GM04504 (cell line): ENCODE data around the gene HES2.
"Not testable (repeated sequence)": the region's sequence is repeated elsewhere in the genome, so short reads cannot be mapped to it uniquely, and the experiment has no call there.

Experiments
- DNase-seq: peaks from one replicate; pipeline ENCODE4 v3.0.0-alpha.2; 2012; ENCODE audit warnings: low read depth

Gene HES2

GRCh38 chr1:6453895-6454855 lies 34.5 kb upstream of the HES2 start:
- DNase-seq, result not testable (repeated sequence)

- no peak for DNase-seq
These were observed 31.2 kb upstream of the HES2 start for GRCh38 chr1:6450943-6451373.

DNA sequence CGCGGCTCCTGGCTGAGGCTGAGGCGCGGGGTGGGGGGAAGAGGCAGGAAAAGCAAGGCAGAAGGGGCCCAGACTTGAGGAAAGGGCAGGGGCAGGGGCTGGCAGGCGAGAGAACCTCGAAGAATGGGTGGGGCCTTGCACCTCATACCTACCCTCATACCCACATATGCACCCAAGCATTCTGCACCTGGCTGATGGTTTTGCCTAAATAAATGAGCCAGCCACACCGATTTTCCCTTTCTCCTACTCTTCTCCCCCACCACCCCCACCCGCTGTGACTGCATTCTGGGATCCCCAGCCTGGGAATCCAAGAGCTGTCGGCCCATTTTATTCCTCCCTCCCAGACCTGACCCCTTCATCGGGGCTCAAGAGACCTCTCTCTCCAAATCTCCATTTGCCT lies 30.8 kb upstream of the HES2 start:
- DNase-seq, result not testable (repeated sequence)

DNA sequence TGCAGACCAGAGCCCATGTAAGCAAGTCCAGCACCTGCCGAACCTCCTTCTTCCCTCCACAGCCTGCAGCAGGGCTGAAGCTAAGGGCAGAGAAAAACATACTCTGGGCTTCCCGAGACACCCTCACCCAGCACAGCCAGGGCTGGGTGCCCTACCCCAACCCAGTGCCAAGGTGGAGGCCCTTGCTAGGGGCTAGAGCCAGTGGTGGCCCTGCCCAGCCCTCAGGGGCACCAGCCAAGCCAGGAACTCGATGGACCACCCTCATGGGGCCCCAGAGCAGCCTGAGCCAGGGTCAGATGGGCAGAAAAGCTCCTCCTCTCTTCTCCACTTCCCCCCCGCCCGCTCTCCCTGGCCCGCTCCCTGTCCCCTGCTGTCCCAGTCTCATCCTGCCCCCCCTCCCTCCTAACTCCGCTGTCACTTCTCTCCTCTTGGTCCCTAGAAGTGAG lies 30.3 kb upstream of the HES2 start:
- DNase-seq, result no peak

DNA sequence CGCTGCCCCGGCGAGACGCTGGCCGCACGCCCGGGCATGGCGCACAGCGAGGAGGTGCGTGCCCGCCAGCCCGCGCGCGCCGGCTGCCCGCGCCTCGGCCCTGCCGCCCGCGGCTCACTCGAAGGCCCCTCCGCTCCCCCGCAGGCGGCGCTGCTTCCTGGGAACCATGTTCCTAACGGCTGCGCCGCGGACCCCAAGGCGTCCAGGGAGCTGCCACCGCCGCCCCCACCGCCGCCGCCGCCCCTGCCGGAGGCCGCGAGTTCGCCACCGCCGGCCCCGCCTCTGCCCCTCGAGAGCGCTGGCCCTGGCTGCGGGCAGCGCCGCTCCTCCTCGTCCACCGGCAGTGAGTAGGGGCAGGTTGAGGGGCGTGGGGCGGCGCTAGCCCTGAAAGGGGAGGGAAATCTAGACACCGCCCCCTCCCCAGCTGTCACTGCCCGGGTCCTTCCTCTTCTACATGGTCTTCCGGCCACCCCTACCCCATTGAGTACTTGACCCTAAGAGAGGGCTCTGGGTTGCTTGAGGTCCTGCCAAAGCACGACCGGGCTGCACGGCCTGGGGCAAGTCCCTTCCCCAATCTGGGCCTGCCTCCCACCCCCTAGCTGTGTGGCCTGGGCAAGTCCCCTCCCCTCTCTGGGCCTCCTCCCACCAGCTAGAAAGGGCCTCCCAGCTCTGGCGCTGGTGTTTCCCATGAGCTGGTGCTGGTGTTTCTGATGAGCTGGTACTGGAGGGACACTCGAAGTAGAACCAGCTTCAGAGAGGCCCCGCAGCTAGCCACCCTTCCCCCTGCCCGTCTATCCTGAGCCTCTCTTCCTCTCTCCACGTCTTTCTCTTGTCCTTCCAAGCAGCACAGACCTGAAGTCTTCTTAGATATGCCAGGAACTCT lies 29.3 kb upstream of the HES2 start:
- no peak for DNase-seq

GRCh38 chr1:6447818-6448748 lies 28.4 kb upstream of the HES2 start:
- DNase-seq, result no peak

- no peak for DNase-seq
These were observed 27.5 kb upstream of the HES2 start for GRCh38 chr1:6447016-6447817.

- no peak for DNase-seq
These were observed 26.9 kb upstream of the HES2 start for GRCh38 chr1:6446665-6447015.

DNA sequence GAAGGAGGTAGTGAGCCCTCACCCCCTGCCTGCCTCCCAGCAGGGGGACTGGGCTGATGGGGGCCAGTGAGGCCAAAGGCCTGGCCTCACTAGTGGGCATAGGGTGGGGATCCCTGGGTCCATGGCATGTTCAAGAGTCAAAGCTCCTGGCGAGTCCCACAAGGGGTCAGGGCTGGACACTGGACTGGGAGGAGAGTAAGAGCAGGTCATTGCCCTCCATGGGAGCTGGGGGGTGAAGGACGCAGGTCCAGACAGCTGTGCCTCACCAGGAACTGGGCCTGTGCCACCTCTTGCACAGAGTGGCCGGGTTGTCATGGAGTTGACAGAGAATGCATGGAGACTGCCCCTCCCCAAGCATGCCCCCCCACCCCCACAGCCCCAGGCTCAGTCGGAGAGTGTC lies 26.2 kb upstream of the HES2 start:
- DNase-seq, result not testable (repeated sequence)

DNA sequence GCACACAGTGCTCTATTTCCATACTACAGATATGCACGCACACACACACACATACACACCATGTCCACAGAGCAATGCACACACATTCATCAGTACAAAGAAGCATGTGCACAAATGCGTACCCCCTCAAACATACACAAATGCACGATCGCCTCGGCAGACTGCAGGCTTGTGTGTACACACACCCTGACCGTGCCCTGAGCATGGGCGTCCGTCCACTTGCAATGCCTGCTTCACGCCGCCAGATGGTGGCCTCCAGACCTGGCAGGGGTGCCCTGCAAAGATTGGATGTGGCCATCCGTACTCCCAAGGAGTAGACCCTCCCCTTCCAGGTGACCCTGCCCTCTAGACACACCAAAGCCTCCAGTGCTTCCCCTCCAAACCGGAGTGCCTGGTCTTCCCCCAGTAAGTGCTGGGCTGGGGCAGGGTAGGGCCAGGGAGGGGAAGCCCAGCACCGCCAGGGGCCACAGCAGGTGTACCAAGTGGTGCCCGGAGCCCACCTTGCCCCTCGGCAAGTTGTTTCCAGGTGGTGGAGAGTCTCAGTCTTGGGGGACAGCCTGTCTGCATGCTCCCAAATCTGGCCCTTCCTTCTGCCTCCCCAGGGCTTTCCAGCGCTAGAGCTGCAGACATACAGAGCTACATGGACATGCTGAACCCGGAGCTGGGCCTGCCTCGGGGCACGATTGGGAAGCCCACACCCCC lies 25.5 kb upstream of the HES2 start:
- DNase-seq, result no peak

GRCh38 chr1:6444377-6444776 lies 24.7 kb upstream of the HES2 start:
- DNase-seq, result no peak

- DNase-seq, result no peak
These were observed 23.8 kb upstream of the HES2 start for GRCh38 chr1:6443339-6444115.

GRCh38 chr1:6441586-6441985 lies 21.9 kb upstream of the HES2 start:
- DNase-seq, result no peak

DNA sequence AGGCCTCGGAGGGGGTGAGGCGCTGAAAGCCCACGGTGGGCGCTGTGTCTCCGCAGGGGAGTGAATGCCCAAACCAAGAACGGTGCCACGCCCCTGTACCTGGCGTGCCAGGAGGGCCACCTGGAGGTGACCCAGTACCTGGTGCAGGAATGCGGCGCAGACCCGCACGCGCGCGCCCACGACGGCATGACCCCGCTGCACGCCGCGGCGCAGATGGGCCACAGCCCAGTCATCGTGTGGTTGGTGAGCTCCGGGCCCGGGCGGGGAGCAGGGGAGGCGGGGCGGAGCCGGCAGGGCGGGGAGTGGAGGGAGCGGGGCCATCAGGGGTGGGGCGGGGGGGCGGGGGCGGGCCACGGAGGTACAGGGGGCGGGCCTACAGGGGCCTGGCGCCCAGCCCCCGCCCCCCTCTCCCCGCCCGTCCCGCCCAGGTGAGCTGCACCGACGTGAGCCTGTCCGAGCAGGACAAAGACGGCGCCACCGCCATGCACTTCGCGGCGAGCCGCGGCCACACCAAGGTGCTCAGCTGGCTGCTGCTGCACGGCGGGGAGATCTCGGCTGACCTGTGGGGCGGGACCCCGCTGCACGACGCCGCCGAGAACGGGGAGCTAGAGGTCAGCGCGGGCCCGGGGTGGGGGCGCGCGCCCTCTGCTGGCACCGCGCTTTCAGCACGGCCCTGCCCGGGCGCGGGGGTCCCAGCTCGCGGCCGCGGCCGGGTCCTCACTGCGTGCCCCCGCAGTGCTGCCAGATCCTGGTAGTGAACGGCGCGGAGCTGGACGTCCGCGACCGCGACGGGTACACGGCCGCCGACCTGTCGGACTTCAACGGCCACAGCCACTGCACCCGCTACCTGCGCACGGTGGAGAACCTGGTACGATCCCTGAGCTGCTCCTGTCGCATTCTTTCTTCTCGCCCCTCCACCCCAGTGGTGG lies 20.7 kb upstream of the HES2 start:
- DNase-seq, result no peak

DNA sequence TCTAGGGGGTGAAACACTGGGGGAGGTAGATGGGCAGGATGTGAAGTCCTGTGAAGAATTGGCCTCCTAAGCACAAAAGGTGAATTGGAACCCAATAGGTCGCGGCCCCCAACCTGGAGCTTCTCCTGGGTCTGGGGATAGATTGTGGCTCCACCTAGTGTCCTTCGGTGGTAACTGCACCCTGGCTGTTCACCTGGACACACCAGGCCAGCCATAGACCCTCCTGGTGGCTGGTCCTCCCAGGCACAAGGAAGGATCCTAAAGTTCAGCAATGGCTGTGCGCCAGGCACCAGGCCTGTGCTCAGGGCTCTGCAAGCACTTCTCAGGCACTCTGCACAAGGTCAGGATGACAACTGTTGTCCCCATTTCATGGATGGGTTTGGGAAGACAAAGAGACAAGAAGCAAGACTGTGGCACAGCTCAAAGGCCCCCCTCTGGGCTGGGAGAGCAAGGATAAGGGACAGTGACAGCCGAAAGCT lies 18.4 kb upstream of the HES2 start:
- no peak for DNase-seq

DNA sequence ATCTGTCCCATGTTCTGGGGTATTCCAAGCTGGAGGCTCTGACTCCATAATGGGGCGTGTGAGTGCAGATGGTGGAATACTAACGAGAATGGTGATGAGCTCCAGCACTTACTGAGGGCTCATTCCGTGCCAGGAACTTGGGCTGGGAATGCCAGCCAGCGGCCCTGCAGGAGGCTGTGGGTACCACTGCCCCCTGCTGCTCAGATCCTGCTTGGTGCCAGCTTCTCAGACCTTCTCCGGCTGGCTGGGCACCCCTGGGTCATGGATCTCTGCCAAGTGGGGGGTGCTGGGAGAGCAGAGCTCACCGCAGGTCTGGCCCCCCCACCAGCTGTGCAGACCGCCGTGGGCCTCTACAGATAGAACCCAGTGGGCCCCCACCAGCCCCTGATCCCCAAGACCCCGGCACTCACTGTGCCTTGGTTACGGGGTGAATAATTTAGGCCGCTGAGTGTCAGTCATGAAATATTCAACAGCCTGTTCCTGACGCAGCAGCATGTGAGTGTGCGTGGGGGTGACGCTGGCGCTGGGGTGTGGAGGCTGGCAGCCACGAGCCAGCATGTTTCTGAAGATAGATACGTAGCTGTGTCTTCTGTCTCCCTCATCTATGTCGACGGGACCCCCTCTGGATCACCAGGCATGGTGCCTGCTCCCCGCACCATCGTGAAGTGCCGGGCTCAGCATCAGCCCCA lies 17.4 kb upstream of the HES2 start:
- DNase-seq, result not testable (repeated sequence)

DNA sequence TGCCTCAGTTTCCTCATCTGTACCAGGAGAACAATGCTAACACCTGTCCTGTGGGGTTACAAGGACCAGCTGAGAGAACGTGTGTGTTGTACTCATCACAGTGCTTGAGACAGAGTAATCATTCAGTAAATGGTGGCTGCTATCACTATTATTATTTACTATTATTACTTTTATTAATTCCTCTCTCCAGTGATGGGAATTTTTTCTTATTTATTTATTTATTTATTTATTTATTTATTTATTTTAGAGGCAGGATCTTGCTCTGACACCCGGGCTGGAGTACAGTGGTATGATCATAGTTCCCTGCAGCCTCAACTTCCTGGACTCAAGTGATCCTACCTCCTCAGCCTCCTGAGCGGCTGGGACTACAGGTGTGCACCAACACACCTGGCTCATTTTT lies 16.6 kb upstream of the HES2 start:
- not testable (repeated sequence) for DNase-seq

DNA sequence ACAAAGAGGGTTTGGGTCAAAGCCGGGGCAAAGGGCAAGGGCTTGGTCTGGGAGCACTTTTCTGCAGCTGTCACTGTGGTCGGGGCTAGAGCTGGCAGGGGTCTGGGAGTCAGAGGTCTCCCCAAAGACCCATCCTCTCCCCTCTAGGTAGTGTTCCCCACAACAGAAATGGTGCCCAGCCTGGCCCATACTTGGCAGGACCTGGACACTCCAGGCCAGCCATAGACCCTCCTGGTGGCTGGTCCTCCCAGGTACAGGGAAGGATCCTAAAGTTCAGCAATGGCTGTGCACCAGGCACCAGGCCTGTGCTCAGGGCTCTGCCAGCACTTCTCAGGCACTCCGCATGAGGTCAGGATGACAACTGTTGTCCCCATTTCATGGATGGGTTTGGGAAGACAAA lies 15.8 kb upstream of the HES2 start:
- DNase-seq, result no peak
